ENCODE data around the gene RBM10.

DNA sequence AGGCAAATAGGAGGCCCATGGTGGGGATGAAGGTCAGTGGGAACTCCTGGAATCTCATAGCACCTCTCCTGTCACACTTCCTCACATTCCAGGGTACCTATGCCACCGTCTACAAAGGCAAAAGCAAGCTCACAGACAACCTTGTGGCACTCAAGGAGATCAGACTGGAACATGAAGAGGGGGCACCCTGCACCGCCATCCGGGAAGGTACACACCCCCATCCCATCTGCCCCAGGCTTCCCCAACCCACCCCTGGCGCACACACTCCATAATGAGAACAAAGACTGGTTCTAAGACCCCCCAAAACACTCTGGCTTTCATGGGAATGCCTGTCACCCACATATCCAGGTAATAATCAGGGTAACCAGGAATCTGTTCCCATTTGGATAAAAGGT lies 79.9 kb downstream of the RBM10 start:
- TF ChIP-seq, protein P1, sequence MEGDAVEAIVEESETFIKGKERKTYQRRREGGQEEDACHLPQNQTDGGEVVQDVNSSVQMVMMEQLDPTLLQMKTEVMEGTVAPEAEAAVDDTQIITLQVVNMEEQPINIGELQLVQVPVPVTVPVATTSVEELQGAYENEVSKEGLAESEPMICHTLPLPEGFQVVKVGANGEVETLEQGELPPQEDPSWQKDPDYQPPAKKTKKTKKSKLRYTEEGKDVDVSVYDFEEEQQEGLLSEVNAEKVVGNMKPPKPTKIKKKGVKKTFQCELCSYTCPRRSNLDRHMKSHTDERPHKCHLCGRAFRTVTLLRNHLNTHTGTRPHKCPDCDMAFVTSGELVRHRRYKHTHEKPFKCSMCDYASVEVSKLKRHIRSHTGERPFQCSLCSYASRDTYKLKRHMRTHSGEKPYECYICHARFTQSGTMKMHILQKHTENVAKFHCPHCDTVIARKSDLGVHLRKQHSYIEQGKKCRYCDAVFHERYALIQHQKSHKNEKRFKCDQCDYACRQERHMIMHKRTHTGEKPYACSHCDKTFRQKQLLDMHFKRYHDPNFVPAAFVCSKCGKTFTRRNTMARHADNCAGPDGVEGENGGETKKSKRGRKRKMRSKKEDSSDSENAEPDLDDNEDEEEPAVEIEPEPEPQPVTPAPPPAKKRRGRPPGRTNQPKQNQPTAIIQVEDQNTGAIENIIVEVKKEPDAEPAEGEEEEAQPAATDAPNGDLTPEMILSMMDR (IDR thresholded peaks at IDR 0.05) = no peak
- no peak for TF ChIP-seq POLR2A (IDR thresholded peaks at IDR 0.05)
- TF ChIP-seq POLR2AphosphoS5 (IDR thresholded peaks at IDR 0.05) = no peak
